Neural progenitor cell (in vitro differentiated cells): Measurements from ENCODE around the gene SMPDL3A. TPM values are rescaled to one million over a fixed set of nuclear protein-coding genes. Genes with fewer than 3 reads are reported as not detected.

Experiments used
- DNase-seq: peaks from one replicate; pipeline ENCODE4 v3.0.0-alpha.2; 2016; ENCODE audit warnings: low spot score
- H2AFZ ChIP-seq: fragments of 200-600 bp; sonication (generic); replicated peaks from 2 replicates; pipeline ENCODE4 v1.6.1; 2016; ENCODE audit warnings: antibody characterized with exemption
- H3F3A ChIP-seq: fragments of 200-600 bp; sonication (generic); 2 replicates; pipeline ENCODE4 v1.6.1; 2016; ENCODE audit warnings: antibody characterized with exemption, low read depth
- H3K27ac ChIP-seq: fragments of 200-600 bp; sonication (generic); 2 replicates; pipeline ENCODE4 v1.5.1; 2016; ENCODE audit warnings: mild to moderate bottlenecking
- H3K27me3 ChIP-seq: fragments of 200-600 bp; sonication (generic); 2 replicates; pipeline ENCODE4 v1.6.1; 2016; ENCODE audit warnings: mild to moderate bottlenecking, moderate library complexity
- H3K36me3 ChIP-seq: fragments of 200-600 bp; sonication (generic); 2 replicates; pipeline ENCODE4 v1.5.1; 2016
- H3K4me1 ChIP-seq: fragments of 200-600 bp; sonication (generic); 2 replicates; pipeline ENCODE4 v1.6.1; 2016; ENCODE audit warnings: mixed run types
- H3K4me2 ChIP-seq: fragments of 200-600 bp; sonication (generic); 2 replicates; pipeline ENCODE4 v1.6.1; 2016
- H3K4me3 ChIP-seq: fragments of 200-600 bp; sonication (generic); 2 replicates; pipeline ENCODE4 v1.5.1; 2016
- H3K79me2 ChIP-seq: fragments of 200-600 bp; sonication (generic); 2 replicates; pipeline ENCODE4 v1.6.1; 2016; ENCODE audit warnings: low read depth
- H3K9ac ChIP-seq: fragments of 200-600 bp; sonication (generic); 2 replicates; pipeline ENCODE4 v1.6.1; 2016
- H3K9me3 ChIP-seq: fragments of 200-600 bp; sonication (generic); 2 replicates; pipeline ENCODE4 v1.5.1; 2016; ENCODE audit warnings: low read depth
- H4K20me1 ChIP-seq: fragments of 200-600 bp; sonication (generic); 2 replicates; pipeline ENCODE4 v1.6.1; 2016; ENCODE audit warnings: low read depth
- H3K27ac Mint-ChIP-seq: 3 replicates; pipeline ENCODE4 v1.8.0; 2021; ENCODE audit warnings: mixed read lengths
- H3K27me3 Mint-ChIP-seq: 2 replicates; pipeline ENCODE4 v1.8.0; 2022; ENCODE audit warnings: low read depth, mild to moderate bottlenecking, inconsistent platforms, moderate library complexity, mixed read lengths; ENCODE audit not compliant: insufficient read depth
- H3K36me3 Mint-ChIP-seq: 3 replicates; pipeline ENCODE4 v1.8.0; 2021; ENCODE audit warnings: mixed read lengths
- H3K4me1 Mint-ChIP-seq: 3 replicates; pipeline ENCODE4 v1.8.0; 2021; ENCODE audit warnings: mixed read lengths
- H3K4me3 Mint-ChIP-seq: 3 replicates; pipeline ENCODE4 v1.8.0; 2021; ENCODE audit warnings: mild to moderate bottlenecking, moderate library complexity, mixed read lengths
- H3K9me3 Mint-ChIP-seq: 3 replicates; pipeline ENCODE4 v1.8.0; 2020; ENCODE audit warnings: mixed read lengths
- CTCF ChIP-seq: fragments of 200-600 bp; sonication (generic); IDR thresholded peaks from 2 replicates; pipeline ENCODE4 v1.5.1; 2017; ENCODE audit warnings: antibody characterized with exemption, mild to moderate bottlenecking
- EZH2 ChIP-seq: fragments of 200-600 bp; sonication (generic); IDR thresholded peaks from 2 replicates; pipeline ENCODE4 v1.6.1; 2017; ENCODE audit warnings: antibody characterized with exemption, mild to moderate bottlenecking, moderate library complexity
- EZH2phosphoT487 ChIP-seq: fragments of 200-600 bp; sonication (generic); IDR thresholded peaks from 2 replicates; pipeline ENCODE4 v1.6.1; 2017; ENCODE audit warnings: antibody characterized with exemption
- total RNA-seq: library from RNA; depleted of rRNA; stranded (reverse); fragments of >200 nt; gene quantifications from 2 replicates; pipeline ENCODE4 v1.2.3, GENCODE V29; 2015; ENCODE audit warnings: low replicate concordance

The SMPDL3A gene
- total RNA-seq, 1 donor from 2014 or later = 2.0 TPM

DNA sequence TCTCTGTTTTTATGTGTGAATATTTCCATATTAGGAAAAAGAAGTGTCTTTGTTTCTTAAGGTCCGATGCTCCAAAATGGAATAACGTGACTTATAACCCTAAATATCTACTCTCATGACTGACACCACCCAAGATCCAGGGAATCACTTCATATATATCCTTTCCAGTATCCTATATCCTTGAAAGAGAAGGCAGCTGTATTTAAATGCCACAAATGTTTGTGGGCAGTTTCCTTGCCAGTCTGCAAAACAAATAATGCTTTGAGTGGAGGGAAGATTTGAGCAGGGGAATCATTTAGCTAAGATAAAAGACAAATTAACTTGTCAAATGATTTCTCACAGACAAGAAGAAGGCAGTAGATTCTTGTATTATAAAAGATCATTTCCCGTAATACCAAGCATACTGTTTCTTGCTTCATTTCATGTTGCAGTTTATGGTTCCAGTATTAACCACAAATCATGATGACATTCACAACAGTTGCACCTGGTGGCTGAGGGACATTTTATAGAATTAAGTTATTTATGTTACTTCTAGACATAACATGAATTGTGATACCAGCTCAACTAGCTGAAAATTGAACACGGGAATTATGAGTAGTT, 39.5 kb upstream of the SMPDL3A start:
- Histone ChIP-seq H3K4me1 (peaks cover 27% of the 10 kb centered on the region), H3K9me3 (no peaks in the 10 kb centered on the region), H3K4me3 (no peak overlapping the region), H3K27me3 (no peaks in the 10 kb centered on the region), H2AFZ (no peak overlapping the region), H3K9ac (no peak overlapping the region), H3K27ac (no peak overlapping the region), H3K4me2 (no peak overlapping the region), H3K79me2 (no peaks in the 10 kb centered on the region), H3K36me3 (no peaks in the 10 kb centered on the region), H3F3A (peaks cover 8% of the 10 kb centered on the region), H4K20me1 (no peaks in the 10 kb centered on the region)
- H3K36me3 Mint-ChIP-seq = peaks cover 4% of the 10 kb centered on the region
- peaks cover under 1% of the 10 kb centered on the region for H3K27me3 Mint-ChIP-seq
- no peak overlapping the region for H3K27ac Mint-ChIP-seq
- DNase-seq = no peak
- H3K4me3 Mint-ChIP-seq = no peak overlapping the region
- H3K9me3 Mint-ChIP-seq = peaks cover 18% of the 10 kb centered on the region
- H3K4me1 Mint-ChIP-seq = peaks cover 20% of the 10 kb centered on the region
- TF ChIP-seq EZH2 = no peak
- TF ChIP-seq CTCF = no peak
- no peak for TF ChIP-seq EZH2phosphoT487

GRCh38 chr6:122751326-122751725, 37.7 kb upstream of the SMPDL3A start:
- H3K9ac ChIP-seq = no peak overlapping the region
- no peak overlapping the region for H3K4me3 Mint-ChIP-seq
- peak overlapping the region; percentile 45 for H2AFZ ChIP-seq
- no peak overlapping the region for H3K4me2 ChIP-seq
- H3K79me2 ChIP-seq = no peaks in the 10 kb centered on the region
- H3K36me3 ChIP-seq = no peaks in the 10 kb centered on the region
- H3K4me3 ChIP-seq = no peak overlapping the region
- peaks cover 4% of the 10 kb centered on the region for H3K36me3 Mint-ChIP-seq
- no peak overlapping the region for H3K27ac ChIP-seq
- H3K4me1 ChIP-seq = peaks cover 32% of the 10 kb centered on the region
- no peaks in the 10 kb centered on the region for H3K9me3 ChIP-seq
- peaks cover 6% of the 10 kb centered on the region for H3K27me3 Mint-ChIP-seq
- H3F3A ChIP-seq = peaks cover 8% of the 10 kb centered on the region
- H4K20me1 ChIP-seq = no peaks in the 10 kb centered on the region
- no peak overlapping the region for H3K27ac Mint-ChIP-seq
- TF ChIP-seq EZH2phosphoT487 = no peak
- no peak for TF ChIP-seq CTCF
- no peak for TF ChIP-seq EZH2
- no peak for DNase-seq
- H3K27me3 ChIP-seq = no peaks in the 10 kb centered on the region
- H3K9me3 Mint-ChIP-seq = peaks cover 18% of the 10 kb centered on the region
- peaks cover 25% of the 10 kb centered on the region for H3K4me1 Mint-ChIP-seq

DNA sequence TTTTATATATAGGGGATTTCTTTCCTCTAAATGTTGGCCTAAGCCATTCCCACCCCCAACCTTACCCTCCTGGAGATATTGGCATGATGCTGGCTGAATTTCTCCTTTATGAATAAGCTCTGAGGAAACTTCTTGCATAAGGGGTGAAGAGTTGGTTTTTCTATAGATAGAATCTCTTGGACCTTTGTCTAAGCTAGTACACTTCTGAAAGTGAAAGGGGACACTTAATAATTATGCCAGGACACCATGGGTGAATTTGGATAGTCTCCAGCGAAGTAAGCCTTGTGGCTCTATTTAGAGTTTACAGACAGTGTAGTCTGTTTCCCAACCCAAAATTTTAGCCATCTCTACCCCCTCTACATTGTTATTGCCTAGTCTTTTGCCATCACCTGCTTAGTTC, 36.6 kb upstream of the SMPDL3A start:
- H3K4me3 ChIP-seq = no peak overlapping the region
- H3K27me3 ChIP-seq = no peaks in the 10 kb centered on the region
- H3K4me3 Mint-ChIP-seq = no peak overlapping the region
- no peaks in the 10 kb centered on the region for H3K9me3 ChIP-seq
- no peaks in the 10 kb centered on the region for H4K20me1 ChIP-seq
- H3K4me1 Mint-ChIP-seq = peaks cover 25% of the 10 kb centered on the region
- H3K79me2 ChIP-seq = no peaks in the 10 kb centered on the region
- H3F3A ChIP-seq = peaks cover 8% of the 10 kb centered on the region
- H3K27me3 Mint-ChIP-seq = peaks cover 6% of the 10 kb centered on the region
- DNase-seq = no peak
- H3K4me2 ChIP-seq = peak overlapping the region; percentile 19
- no peaks in the 10 kb centered on the region for H3K36me3 ChIP-seq
- peaks cover 15% of the 10 kb centered on the region for H3K9me3 Mint-ChIP-seq
- H3K4me1 ChIP-seq = peaks cover 32% of the 10 kb centered on the region
- TF ChIP-seq EZH2phosphoT487 (no peak), EZH2 (no peak), CTCF (no peak)
- H3K36me3 Mint-ChIP-seq = peaks cover 4% of the 10 kb centered on the region
- no peak overlapping the region for H3K27ac ChIP-seq
- H2AFZ ChIP-seq = no peak overlapping the region
- peak overlapping the region; percentile 6 for H3K27ac Mint-ChIP-seq
- no peak overlapping the region for H3K9ac ChIP-seq
